Measurements from ENCODE around the gene PPP1R36.

DNA sequence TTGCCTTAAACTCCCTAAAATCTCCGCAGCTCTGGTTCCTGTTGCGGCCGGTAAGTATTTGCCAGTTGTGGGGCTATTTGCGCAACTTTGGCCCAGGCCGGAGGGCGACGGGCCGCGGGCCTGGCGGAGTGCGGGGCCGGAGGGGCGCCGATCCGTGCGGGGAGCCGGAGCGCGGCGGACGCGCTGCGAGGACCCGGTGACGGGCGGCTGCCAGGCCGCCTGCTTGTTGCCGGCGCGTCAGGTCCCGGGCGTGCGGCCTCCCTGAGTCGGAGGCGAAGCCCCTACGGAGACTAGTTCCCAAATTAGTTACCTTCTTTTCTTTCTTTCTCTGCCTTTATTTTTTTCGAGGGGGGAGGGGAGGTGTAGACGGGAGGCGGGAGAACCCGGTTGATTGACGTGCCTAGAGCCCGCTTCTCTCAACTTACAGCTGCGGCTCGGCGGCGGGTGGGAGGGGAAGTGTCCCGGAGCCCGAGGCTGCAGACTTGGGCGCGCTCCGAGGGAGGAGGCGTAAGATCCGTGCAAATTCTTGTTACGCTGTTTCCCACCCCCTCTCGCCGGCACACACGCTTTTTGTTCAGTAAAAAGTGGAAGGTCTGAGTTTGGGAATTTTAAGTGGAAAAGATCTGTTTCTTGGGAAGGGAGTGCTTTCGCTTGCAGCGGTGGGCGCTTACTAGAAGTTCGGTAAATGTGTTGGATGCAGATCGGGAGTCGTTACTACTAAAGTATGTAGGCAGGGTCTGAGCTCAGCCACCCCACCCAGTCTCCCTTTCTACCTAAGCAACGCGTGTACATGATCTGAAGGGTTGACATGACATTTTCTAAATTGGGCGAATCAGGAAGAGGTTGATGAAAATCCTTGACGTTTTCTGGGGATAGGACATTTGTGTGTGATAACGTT is 44.6 kb upstream of the PPP1R36 start:
- TF ChIP-seq POLR2AphosphoS5 (IDR thresholded peaks at IDR 0.05; ENCODE audit: borderline replicate concordance, low read depth, low read length), result peak; percentile 42; the same call in 1 of the 2 replicates
- TF ChIP-seq EZH2 (IDR thresholded peaks at IDR 0.05), result no peak

Data from SK-N-MC (cell line).